Measurements from ENCODE around the gene HPCAL1. TPM values are rescaled to one million over a fixed set of nuclear protein-coding genes. Genes with fewer than 3 reads are reported as not detected.

Gene HPCAL1
- total RNA-seq, 3 donors from 2014 or later (not counting 1 experiment from before 2014, with no cell fraction given): 31.1 to 45.2 (median 39.8) TPM

DNA sequence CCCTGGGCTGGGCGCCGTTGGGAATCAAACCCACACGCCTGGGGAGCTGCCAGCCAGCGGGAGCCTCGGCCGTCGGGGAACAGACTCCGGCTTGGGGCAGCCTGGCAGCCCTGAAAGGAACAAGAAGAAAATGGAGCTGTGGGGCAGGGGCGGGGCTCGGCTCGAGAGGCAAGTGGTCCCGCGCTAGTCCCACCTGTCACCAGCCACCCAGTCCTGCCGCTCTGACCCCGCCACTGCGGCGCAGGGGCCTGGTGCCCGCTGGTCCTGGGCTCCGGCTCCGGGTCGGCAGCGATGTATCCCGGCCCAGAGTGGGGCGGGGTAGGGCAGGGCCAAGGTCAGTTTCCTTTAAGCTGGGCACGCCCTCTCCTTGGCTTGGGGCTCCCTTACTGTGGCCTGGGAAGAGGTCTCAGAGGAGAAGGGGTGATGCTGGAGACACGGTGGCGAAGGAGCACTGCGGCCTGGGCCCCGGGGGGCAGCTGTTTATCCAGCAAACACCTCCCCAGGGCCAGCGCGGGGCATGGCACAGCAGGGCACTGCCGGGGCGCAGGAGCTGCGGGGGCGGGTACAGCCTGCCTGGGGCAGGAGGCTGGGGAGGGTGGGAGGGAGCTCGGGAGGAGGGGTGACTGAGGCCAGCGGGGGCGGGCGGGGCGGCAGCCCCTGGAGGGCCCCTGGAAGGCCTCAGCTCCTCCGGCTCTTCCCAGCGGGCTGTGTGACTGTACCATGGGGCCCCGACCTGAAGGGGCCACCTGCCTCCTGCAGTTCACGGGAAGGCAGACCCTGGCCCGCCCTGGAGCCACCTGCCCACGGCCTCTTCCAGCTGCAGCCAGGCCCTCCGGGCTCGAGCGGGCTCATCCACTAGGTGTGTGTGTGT lies 129.8 kb downstream of the HPCAL1 start:
- peak overlapping the region; percentile 72 for H3K4me3 Mint-ChIP-seq
- H3K9me3 Mint-ChIP-seq: no peaks in the 10 kb centered on the region
- H3K27ac Mint-ChIP-seq: peak overlapping the region in 1 of 2 donors; percentile 72
- H3K36me3 Mint-ChIP-seq: no peaks in the 10 kb centered on the region
- Histone ChIP-seq H3K27ac (ENCODE audit: low read length) (peak overlapping the region; percentile 30), H3K36me3 (ENCODE audit: control insufficient read depth, insufficient read depth, low read length) (peaks cover 2% of the 10 kb centered on the region), H3K9me3 (ENCODE audit: control insufficient read depth, insufficient read depth, low read length) (no peaks in the 10 kb centered on the region), H3K4me3 (ENCODE audit: low read length) (peak overlapping the region; percentile 50), H3K27me3 (ENCODE audit: control insufficient read depth, insufficient read depth, low read length) (no peaks in the 10 kb centered on the region), H3K4me1 (ENCODE audit: control insufficient read depth, insufficient read depth, low read length) (peaks cover 17% of the 10 kb centered on the region)
- ATAC-seq (peak in 1 of 3 donors; percentile 45), DNase-seq (no peak)
- WGBS (ENCODE audit: insufficient coverage): 13% methylated on average over 42 of the region's 49 CpGs
- peaks cover 8 to 22% of the 10 kb centered on the region in 2 donors for H3K27me3 Mint-ChIP-seq (ENCODE audit: low read depth in 2 of 2)
- H3K4me1 Mint-ChIP-seq: peaks cover 6 to 21% of the 10 kb centered on the region in 2 donors
- intact Hi-C loops (cut with micrococcal nuclease): loop anchor here (10.0 kb wide), 1 partner anchor 618 kb away; no protein-coding TSS in a partner anchor
- TF ChIP-seq CTCF (IDR thresholded peaks at IDR 0.05): no peak

GRCh38 chr2:10433264-10433946 lies 130.7 kb downstream of the HPCAL1 start:
- DNase-seq (no peak), ATAC-seq (no peak)
- Mint-ChIP-seq H3K9me3 (no peaks in the 10 kb centered on the region), H3K4me1 (peaks cover 6 to 21% of the 10 kb centered on the region in 2 donors), H3K4me3 (no peak overlapping the region), H3K36me3 (no peaks in the 10 kb centered on the region), H3K27me3 (ENCODE audit: low read depth in 2 of 2) (peaks cover 8 to 22% of the 10 kb centered on the region in 2 donors), H3K27ac (peak overlapping the region in 1 of 2 donors; percentile 0)
- no peaks in the 10 kb centered on the region for H3K9me3 ChIP-seq (ENCODE audit: control insufficient read depth, insufficient read depth, low read length)
- H3K36me3 ChIP-seq (ENCODE audit: control insufficient read depth, insufficient read depth, low read length): no peaks in the 10 kb centered on the region
- H3K4me3 ChIP-seq (ENCODE audit: low read length): no peak overlapping the region
- no peak for TF ChIP-seq CTCF (IDR thresholded peaks at IDR 0.05)
- no peak overlapping the region for H3K27ac ChIP-seq (ENCODE audit: low read length)
- intact Hi-C loops (cut with micrococcal nuclease): loop anchor here (10.0 kb wide), 1 partner anchor 619 kb away; no protein-coding TSS in a partner anchor
- 86% methylated on average over 10 of the region's 10 CpGs for WGBS (ENCODE audit: insufficient coverage)
- H3K27me3 ChIP-seq (ENCODE audit: control insufficient read depth, insufficient read depth, low read length): no peaks in the 10 kb centered on the region
- peaks cover 17% of the 10 kb centered on the region for H3K4me1 ChIP-seq (ENCODE audit: control insufficient read depth, insufficient read depth, low read length)

GRCh38 chr2:10433947-10434885 lies 131.5 kb downstream of the HPCAL1 start:
- WGBS (ENCODE audit: insufficient coverage): 89% methylated on average over 19 of the region's 19 CpGs
- Histone ChIP-seq H3K27me3 (ENCODE audit: control insufficient read depth, insufficient read depth, low read length) (no peaks in the 10 kb centered on the region), H3K36me3 (ENCODE audit: control insufficient read depth, insufficient read depth, low read length) (peaks cover under 1% of the 10 kb centered on the region), H3K4me1 (ENCODE audit: control insufficient read depth, insufficient read depth, low read length) (peaks cover 17% of the 10 kb centered on the region), H3K27ac (ENCODE audit: low read length) (no peak overlapping the region), H3K4me3 (ENCODE audit: low read length) (no peak overlapping the region), H3K9me3 (ENCODE audit: control insufficient read depth, insufficient read depth, low read length) (no peaks in the 10 kb centered on the region)
- no peak for ATAC-seq
- TF ChIP-seq CTCF (IDR thresholded peaks at IDR 0.05): no peak
- Mint-ChIP-seq H3K4me3 (no peak overlapping the region), H3K27me3 (ENCODE audit: low read depth in 2 of 2) (peaks cover 8 to 22% of the 10 kb centered on the region in 2 donors), H3K27ac (peak overlapping the region in 1 of 2 donors; percentile 24), H3K9me3 (no peaks in the 10 kb centered on the region), H3K4me1 (peaks cover 6 to 21% of the 10 kb centered on the region in 2 donors), H3K36me3 (no peaks in the 10 kb centered on the region)
- no peak for DNase-seq
- intact Hi-C loops (cut with micrococcal nuclease): loop anchor here (10.0 kb wide), 1 partner anchor 619 kb away; no protein-coding TSS in a partner anchor
